ENCODE results near the gene MYB.

- TF ChIP-seq CTCF (IDR thresholded peaks at IDR 0.05) (no peak), POLR2AphosphoS5 (IDR thresholded peaks at IDR 0.05) (peak; percentile 17), POLR2A (IDR thresholded peaks at IDR 0.05) (no peak)
These were observed 34.8 kb upstream of the MYB start for GRCh38 chr6:135146162-135146934.

Measured in prostate gland (tissue), 2 donors.